ENCODE data around the gene TRDN.
"Not testable (repeated sequence)": the region's sequence is repeated elsewhere in the genome, so short reads cannot be mapped to it uniquely, and the experiment has no call there.

Gene TRDN

DNA sequence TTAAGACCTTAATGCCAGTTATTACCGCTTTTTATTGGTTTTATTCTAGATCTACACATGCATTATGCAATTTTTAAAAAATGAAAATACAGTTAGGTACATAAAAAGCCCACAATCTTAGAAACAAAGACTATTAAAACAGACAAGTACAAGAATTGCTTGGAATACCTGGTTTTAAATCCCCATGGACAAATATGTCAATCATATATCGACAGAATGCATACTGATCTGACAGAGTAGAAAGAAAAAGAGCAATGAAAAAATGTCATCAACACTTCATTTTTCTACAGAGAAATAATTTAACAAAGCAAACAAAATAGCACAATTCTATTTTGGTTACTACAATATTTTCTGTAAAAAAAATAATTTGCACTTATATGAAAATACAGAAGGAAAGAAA, 139.7 kb downstream of the TRDN start:
- TF ChIP-seq CSRNP3 (CRISPR knock-in tag; IDR thresholded peaks at IDR 0.05) (no peak), OSR1 (CRISPR knock-in tag; IDR thresholded peaks at IDR 0.05) (no peak), ESRRG (CRISPR knock-in tag; IDR thresholded peaks at IDR 0.05) (no peak), TCF4 (CRISPR knock-in tag; IDR thresholded peaks at IDR 0.05; ENCODE audit: borderline replicate concordance) (no peak), TSHZ2 (CRISPR knock-in tag; IDR thresholded peaks at IDR 0.05) (no peak), ZFP30 (CRISPR knock-in tag; IDR thresholded peaks at IDR 0.05) (no peak), ZNF565 (CRISPR knock-in tag; conservative IDR thresholded peaks at IDR 0.05; ENCODE audit: low read depth) (no peak), SNAI2 (CRISPR knock-in tag; IDR thresholded peaks at IDR 0.05) (no peak), ARNTL (CRISPR knock-in tag; IDR thresholded peaks at IDR 0.05; ENCODE audit: borderline replicate concordance, low read depth) (no peak), ZNF70 (CRISPR knock-in tag; IDR thresholded peaks at IDR 0.05) (no peak), RARB (CRISPR knock-in tag; IDR thresholded peaks at IDR 0.05) (no peak), CSDC2 (CRISPR knock-in tag; IDR thresholded peaks at IDR 0.05) (no peak), GLIS3 (CRISPR knock-in tag; IDR thresholded peaks at IDR 0.05) (no peak)
- TF ChIP-seq, protein P1, sequence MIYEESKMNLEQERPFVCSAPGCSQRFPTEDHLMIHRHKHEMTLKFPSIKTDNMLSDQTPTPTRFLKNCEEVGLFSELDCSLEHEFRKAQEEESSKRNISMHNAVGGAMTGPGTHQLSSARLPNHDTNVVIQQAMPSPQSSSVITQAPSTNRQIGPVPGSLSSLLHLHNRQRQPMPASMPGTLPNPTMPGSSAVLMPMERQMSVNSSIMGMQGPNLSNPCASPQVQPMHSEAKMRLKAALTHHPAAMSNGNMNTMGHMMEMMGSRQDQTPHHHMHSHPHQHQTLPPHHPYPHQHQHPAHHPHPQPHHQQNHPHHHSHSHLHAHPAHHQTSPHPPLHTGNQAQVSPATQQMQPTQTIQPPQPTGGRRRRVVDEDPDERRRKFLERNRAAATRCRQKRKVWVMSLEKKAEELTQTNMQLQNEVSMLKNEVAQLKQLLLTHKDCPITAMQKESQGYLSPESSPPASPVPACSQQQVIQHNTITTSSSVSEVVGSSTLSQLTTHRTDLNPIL (CRISPR knock-in tag; IDR thresholded peaks at IDR 0.05; ENCODE audit: low read depth), result no peak
- no peak for ATAC-seq

DNA sequence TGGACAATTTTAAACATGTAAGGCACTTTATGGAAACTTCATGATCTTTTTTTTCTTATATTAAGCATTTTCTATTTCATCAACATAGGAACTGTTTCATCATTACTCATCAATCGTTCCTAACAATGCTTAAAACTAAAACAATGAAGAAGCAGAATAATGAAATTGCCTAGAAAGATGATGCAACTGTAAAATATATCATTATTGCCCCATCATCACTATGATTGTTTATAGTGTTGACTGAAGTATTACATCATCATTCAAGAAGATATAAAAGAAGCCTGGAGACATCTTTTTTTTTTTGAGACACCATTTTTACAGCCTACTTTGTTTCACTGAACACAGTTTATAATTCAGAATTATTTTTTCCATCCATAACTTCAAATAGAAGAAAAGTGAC, 147.2 kb downstream of the TRDN start:
- no peak for ATAC-seq
- TF ChIP-seq OSR1 (CRISPR knock-in tag; IDR thresholded peaks at IDR 0.05) (no peak), ZFP30 (CRISPR knock-in tag; IDR thresholded peaks at IDR 0.05) (no peak), TCF4 (CRISPR knock-in tag; IDR thresholded peaks at IDR 0.05; ENCODE audit: borderline replicate concordance) (no peak), ARNTL (CRISPR knock-in tag; IDR thresholded peaks at IDR 0.05; ENCODE audit: borderline replicate concordance, low read depth) (no peak)
- TF ChIP-seq, protein P1 (CRISPR knock-in tag; IDR thresholded peaks at IDR 0.05; ENCODE audit: low read depth), result no peak

DNA sequence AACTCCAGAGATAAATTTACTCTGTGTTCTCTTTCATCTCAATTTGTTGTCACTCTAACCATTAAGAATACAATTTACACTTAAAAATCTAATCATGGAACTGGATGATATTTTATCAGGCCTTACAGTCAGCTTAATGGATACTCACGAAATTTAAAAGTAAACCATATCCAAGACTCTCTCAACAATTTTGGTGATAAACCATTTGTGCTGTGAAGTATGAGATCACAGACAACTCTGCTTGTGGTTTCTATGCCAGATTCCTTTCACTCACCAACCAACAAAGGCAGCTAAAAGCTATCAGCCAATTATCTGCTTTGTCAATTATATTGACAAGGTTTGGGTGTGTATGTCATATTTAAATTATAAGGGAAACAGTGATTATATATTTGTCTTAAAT, 155.8 kb downstream of the TRDN start:
- TF ChIP-seq ZNF565 (CRISPR knock-in tag; conservative IDR thresholded peaks at IDR 0.05; ENCODE audit: low read depth), result no peak
- TF ChIP-seq BACH2 (CRISPR knock-in tag; IDR thresholded peaks at IDR 0.05; ENCODE audit: borderline replicate concordance), result no peak
- TF ChIP-seq TOX (CRISPR knock-in tag; IDR thresholded peaks at IDR 0.05; ENCODE audit: borderline replicate concordance), result no peak
- no peak for TF ChIP-seq GLIS3 (CRISPR knock-in tag; IDR thresholded peaks at IDR 0.05)
- no peak for TF ChIP-seq ESRRG (CRISPR knock-in tag; IDR thresholded peaks at IDR 0.05)
- no peak for TF ChIP-seq TCF4 (CRISPR knock-in tag; IDR thresholded peaks at IDR 0.05; ENCODE audit: borderline replicate concordance)
- no peak for TF ChIP-seq ZNF70 (CRISPR knock-in tag; IDR thresholded peaks at IDR 0.05)
- TF ChIP-seq ARNTL (CRISPR knock-in tag; IDR thresholded peaks at IDR 0.05; ENCODE audit: borderline replicate concordance, low read depth), result no peak
- TF ChIP-seq CSDC2 (CRISPR knock-in tag; IDR thresholded peaks at IDR 0.05), result no peak
- TF ChIP-seq POU6F1 (CRISPR knock-in tag; IDR thresholded peaks at IDR 0.05; ENCODE audit: borderline replicate concordance, low read depth), result no peak
- ATAC-seq, result no peak

DNA sequence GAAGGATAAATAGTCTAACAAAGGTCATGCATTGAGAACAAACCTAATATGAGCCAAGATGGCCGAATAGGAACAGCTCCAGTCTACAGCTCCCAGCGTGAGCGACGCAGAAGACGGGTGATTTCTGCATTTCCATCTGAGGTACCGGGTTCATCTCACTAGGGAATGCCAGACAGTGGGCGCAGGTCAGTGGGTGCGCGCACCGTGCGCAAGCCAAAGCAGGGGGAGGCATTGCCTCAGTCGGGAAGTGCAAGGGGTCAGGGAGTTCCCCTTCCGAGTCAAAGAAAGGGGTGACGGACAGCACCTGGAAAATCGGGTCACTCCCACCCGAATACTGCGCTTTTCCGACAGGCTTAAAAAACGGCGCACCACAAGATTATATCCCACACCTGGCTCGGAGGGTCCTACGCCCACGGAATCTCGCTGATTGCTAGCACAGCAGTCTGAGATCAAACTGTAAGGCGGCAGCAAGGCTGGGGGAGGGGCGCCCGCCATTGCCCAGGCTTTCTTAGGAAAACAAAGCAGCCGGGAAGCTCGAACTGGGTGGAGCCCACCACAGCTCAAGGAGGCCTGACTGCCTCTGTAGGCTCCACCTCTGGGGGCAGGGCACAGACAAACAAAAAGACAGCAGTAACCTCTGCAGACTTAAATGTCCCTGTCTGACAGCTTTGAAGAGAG, 164.6 kb downstream of the TRDN start:
- not testable (repeated sequence) for ATAC-seq

Measured in SK-N-SH treated with all-trans-retinoic acid at 6 μM for 48 hours (cell line).